HEK293 (cell line): ENCODE results near the gene CLK1.

ENCODE experiments used
- CTCF ChIP-seq: fragments of 450-650 bp; formaldehyde crosslinking; IDR thresholded peaks from 2 replicates; pipeline ENCODE4 v1.5.1; 2016; ENCODE audit warnings: missing biosample characterization, missing genetic modification characterization
- GLIS1 ChIP-seq: fragments of 450-650 bp; formaldehyde crosslinking; IDR thresholded peaks from 2 replicates; pipeline ENCODE4 v1.5.1; 2016; ENCODE audit warnings: missing biosample characterization, missing genetic modification characterization
- HOXD13 ChIP-seq: sonication (generic); formaldehyde crosslinking; IDR thresholded peaks from 2 replicates; pipeline ENCODE4 v1.8.0; 2022; ENCODE audit warnings: missing genetic modification reagents, borderline replicate concordance
- IKZF3 ChIP-seq: fragments of 450-650 bp; IDR thresholded peaks from 2 replicates; pipeline ENCODE4 v1.5.0; 2018; ENCODE audit warnings: missing biosample characterization, mild to moderate bottlenecking, missing genetic modification characterization, moderate library complexity
- KLF8 ChIP-seq: fragments of 450-650 bp; formaldehyde crosslinking; IDR thresholded peaks from 2 replicates; pipeline ENCODE4 v1.5.1; 2016; ENCODE audit warnings: missing biosample characterization, missing genetic modification characterization
- PRDM10 ChIP-seq: fragments of 450-650 bp; formaldehyde crosslinking; IDR thresholded peaks from 2 replicates; pipeline ENCODE4 v1.5.1; 2016; ENCODE audit warnings: missing biosample characterization, missing genetic modification characterization
- ZBTB20 ChIP-seq: fragments of 450-650 bp; formaldehyde crosslinking; IDR thresholded peaks from 2 replicates; pipeline ENCODE4 v1.5.1; 2016; ENCODE audit warnings: missing biosample characterization, missing genetic modification characterization
- ZBTB7A ChIP-seq: fragments of 450-650 bp; formaldehyde crosslinking; IDR thresholded peaks from 2 replicates; pipeline ENCODE4 v1.5.1; 2016; ENCODE audit warnings: low read depth, missing biosample characterization, missing genetic modification characterization
- ZFHX2 ChIP-seq: fragments of 450-650 bp; formaldehyde crosslinking; conservative IDR thresholded peaks from 2 replicates; pipeline ENCODE4 v1.5.1; 2016; ENCODE audit warnings: missing biosample characterization, missing genetic modification characterization
- ZIC2 ChIP-seq: fragments of 450-650 bp; formaldehyde crosslinking; IDR thresholded peaks from 2 replicates; pipeline ENCODE4 v1.5.1; 2016; ENCODE audit warnings: missing biosample characterization, missing genetic modification characterization
- ZNF184 ChIP-seq: fragments of 450-650 bp; IDR thresholded peaks from 2 replicates; pipeline ENCODE4 v1.5.1; 2018; ENCODE audit warnings: missing biosample characterization, mild to moderate bottlenecking, missing genetic modification characterization
- ZNF223 ChIP-seq: fragments of 450-650 bp; formaldehyde crosslinking; IDR thresholded peaks from 2 replicates; pipeline ENCODE4 v1.5.1; 2016; ENCODE audit warnings: missing biosample characterization, missing genetic modification characterization
- ZNF311 ChIP-seq: fragments of 450-650 bp; formaldehyde crosslinking; IDR thresholded peaks from 2 replicates; pipeline ENCODE4 v1.5.1; 2017; ENCODE audit warnings: missing biosample characterization, missing genetic modification characterization, borderline replicate concordance
- ZNF341 ChIP-seq: fragments of 450-650 bp; formaldehyde crosslinking; IDR thresholded peaks from 2 replicates; pipeline ENCODE4; 2016; ENCODE audit warnings: low read depth, missing biosample characterization, missing genetic modification characterization
- ZNF501 ChIP-seq: fragments of 450-650 bp; formaldehyde crosslinking; IDR thresholded peaks from 2 replicates; pipeline ENCODE4 v1.5.1; 2016; ENCODE audit warnings: missing biosample characterization, missing genetic modification characterization
- ZNF571 ChIP-seq: fragments of 450-650 bp; formaldehyde crosslinking; IDR thresholded peaks from 2 replicates; pipeline ENCODE4 v1.5.0; 2017; ENCODE audit warnings: missing biosample characterization, missing genetic modification characterization
- ZNF600 ChIP-seq: fragments of 450-650 bp; formaldehyde crosslinking; IDR thresholded peaks from 2 replicates; pipeline ENCODE4 v1.5.1; 2016; ENCODE audit warnings: missing biosample characterization, missing genetic modification characterization
- ZNF621 ChIP-seq: fragments of 450-650 bp; formaldehyde crosslinking; IDR thresholded peaks from 2 replicates; pipeline ENCODE4 v1.5.1; 2017; ENCODE audit warnings: missing biosample characterization, missing genetic modification characterization
- ZNF692 ChIP-seq: fragments of 450-650 bp; formaldehyde crosslinking; IDR thresholded peaks from 2 replicates; pipeline ENCODE4 v1.5.1; 2016; ENCODE audit warnings: missing biosample characterization, missing genetic modification characterization
- ZSCAN16 ChIP-seq: fragments of 450-650 bp; formaldehyde crosslinking; IDR thresholded peaks from 2 replicates; pipeline ENCODE4 v1.5.1; 2016; ENCODE audit warnings: missing biosample characterization, missing genetic modification characterization

The CLK1 gene

GRCh38 chr2:200812122-200813022 lies 52.1 kb downstream of the CLK1 start (continued):
- peak; percentile 28; the same call in 1 of the 2 replicates for TF ChIP-seq PRDM10 (tag by site-specific recombination)
- TF ChIP-seq ZNF571 (tag by site-specific recombination): no peak
- 0 out of 2 replicates have a peak, but pooled peaks have one; percentile 34 for TF ChIP-seq IKZF3
- TF ChIP-seq GLIS1 (tag by site-specific recombination): peak; percentile 17; the same call in 1 of the 2 replicates
- peak; percentile 78 for TF ChIP-seq ZNF341 (tag by site-specific recombination)
- TF ChIP-seq HOXD13 (CRISPR knock-in tag): 0 out of 2 replicates have a peak, but pooled peaks have one; percentile 56
- TF ChIP-seq ZNF311 (tag by site-specific recombination): no peak
- no peak for TF ChIP-seq ZNF184
- peak; percentile 81 for TF ChIP-seq ZIC2
- TF ChIP-seq KLF8: 0 out of 2 replicates have a peak, but pooled peaks have one; percentile 13
- no peak for TF ChIP-seq ZBTB7A
- no peak for TF ChIP-seq ZSCAN16 (tag by site-specific recombination)
- no peak for TF ChIP-seq ZNF621 (tag by site-specific recombination)
- TF ChIP-seq ZNF600 (tag by site-specific recombination): peak; percentile 81; the same call in 1 of the 2 replicates
- TF ChIP-seq ZNF501 (tag by site-specific recombination): peak; percentile 37
- TF ChIP-seq CTCF: peak; percentile 97
- TF ChIP-seq ZNF692 (tag by site-specific recombination): 0 out of 2 replicates have a peak, but pooled peaks have one; percentile 20
- TF ChIP-seq ZBTB20 (tag by site-specific recombination): peak; percentile 91
- peak; percentile 84 for TF ChIP-seq ZFHX2
- no peak for TF ChIP-seq ZNF223 (tag by site-specific recombination)
